ENCODE data around the gene GGCX.
"Not testable (repeated sequence)": the region's sequence is repeated elsewhere in the genome, so short reads cannot be mapped to it uniquely, and the experiment has no call there.

GGCX gene

GRCh38 chr2:85594715-85595300, 33.5 kb upstream of the GGCX start:
- no peak for DNase-seq (ENCODE audit: low spot score)

- DNase-seq (ENCODE audit: low spot score), result no peak
Measured at GRCh38 chr2:85593023-85593422, 31.7 kb upstream of the GGCX start.

GRCh38 chr2:85592299-85592698, 31.0 kb upstream of the GGCX start:
- DNase-seq (ENCODE audit: low spot score), result not testable (repeated sequence)

GRCh38 chr2:85591563-85591962, 30.3 kb upstream of the GGCX start:
- DNase-seq (ENCODE audit: low spot score), result no peak

GRCh38 chr2:85590950-85591349, 29.7 kb upstream of the GGCX start:
- no peak for DNase-seq (ENCODE audit: low spot score)

GRCh38 chr2:85589982-85590791, 28.9 kb upstream of the GGCX start:
- DNase-seq (ENCODE audit: low spot score), result no peak

GRCh38 chr2:85589181-85589580, 27.9 kb upstream of the GGCX start:
- DNase-seq (ENCODE audit: low spot score), result no peak

GRCh38 chr2:85588645-85589044, 27.4 kb upstream of the GGCX start:
- no peak for DNase-seq (ENCODE audit: low spot score)

- DNase-seq (ENCODE audit: low spot score), result no peak
Measured at GRCh38 chr2:85588236-85588635, 26.9 kb upstream of the GGCX start.

GRCh38 chr2:85585781-85586105, 24.4 kb upstream of the GGCX start:
- DNase-seq (ENCODE audit: low spot score), result no peak

GRCh38 chr2:85584857-85585780, 23.8 kb upstream of the GGCX start:
- DNase-seq (ENCODE audit: low spot score), result no peak

GRCh38 chr2:85584354-85584856, 23.1 kb upstream of the GGCX start, which contains the start of gene VAMP5:
Gene VAMP5, plus strand, starts transcription at chr2:85584431. Its CDS starts 60 bp downstream, at chr2:85584491.
- DNase-seq (ENCODE audit: low spot score), result no peak

- DNase-seq (ENCODE audit: low spot score), result no peak
Measured at GRCh38 chr2:85583667-85584353, 22.5 kb upstream of the GGCX start.

- DNase-seq (ENCODE audit: low spot score), result peak; percentile 83
Measured at GRCh38 chr2:85582492-85582891, 21.2 kb upstream of the GGCX start.

- no peak for DNase-seq (ENCODE audit: low spot score)
Measured at GRCh38 chr2:85580206-85580605, 18.9 kb upstream of the GGCX start.

GRCh38 chr2:85579266-85579935, 18.1 kb upstream of the GGCX start:
- no peak for DNase-seq (ENCODE audit: low spot score)

- no peak for DNase-seq (ENCODE audit: low spot score)
Measured at GRCh38 chr2:85578243-85579180, 17.2 kb upstream of the GGCX start.

- DNase-seq (ENCODE audit: low spot score), result no peak
Measured at GRCh38 chr2:85577386-85578242, 16.3 kb upstream of the GGCX start, which contains the start of gene VAMP8. Gene VAMP8, plus strand, starts transcription at chr2:85577586. Its CDS starts 61 bp downstream, at chr2:85577647.

- DNase-seq (ENCODE audit: low spot score), result no peak
Measured at GRCh38 chr2:85577063-85577385, 15.7 kb upstream of the GGCX start.
